GM12865 (cell line): ENCODE measurements around the gene LIFR.

Source experiments
- DNase-seq: peaks from one replicate; pipeline ENCODE4 v3.0.0; 2010; ENCODE audit warnings: low read depth
- H3K4me3 ChIP-seq: 2 replicates; pipeline ENCODE4 v1.5.1; 2011; ENCODE audit warnings: mild to moderate bottlenecking, low read depth, low read length, control low read depth
- CTCF ChIP-seq: IDR thresholded peaks from 2 replicates; pipeline ENCODE4 v1.5.1; 2011; ENCODE audit warnings: low read length, control low read depth, low read depth, inconsistent platforms; ENCODE audit not compliant: insufficient read depth; ENCODE audit errors: missing control alignments

LIFR gene

DNA sequence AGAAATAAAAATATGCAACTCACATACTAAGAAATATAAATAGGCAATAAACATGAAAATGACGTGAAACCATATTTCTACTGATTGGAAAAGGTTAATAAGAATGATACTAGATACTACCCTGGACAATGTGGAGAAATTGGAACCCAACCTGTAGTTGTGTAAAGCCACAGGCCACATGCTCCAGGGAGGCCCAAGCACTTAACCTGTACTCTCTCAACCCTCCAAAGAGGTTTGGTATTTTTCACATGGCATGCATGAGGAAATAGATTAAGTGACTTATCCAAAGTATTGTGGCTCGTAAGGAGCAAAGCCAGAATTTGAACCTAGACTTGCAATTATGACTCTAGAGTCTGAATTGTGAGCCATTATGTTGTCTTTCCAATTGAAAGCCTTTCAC lies 13.4 kb downstream of the LIFR start:
- DNase-seq = no peak
- no peak overlapping the region for H3K4me3 ChIP-seq
- no peak for TF ChIP-seq CTCF

GRCh38 chr5:38541174-38541725 lies 15.2 kb downstream of the LIFR start:
- H3K4me3 ChIP-seq = no peak overlapping the region
- DNase-seq = no peak
- TF ChIP-seq CTCF = no peak

DNA sequence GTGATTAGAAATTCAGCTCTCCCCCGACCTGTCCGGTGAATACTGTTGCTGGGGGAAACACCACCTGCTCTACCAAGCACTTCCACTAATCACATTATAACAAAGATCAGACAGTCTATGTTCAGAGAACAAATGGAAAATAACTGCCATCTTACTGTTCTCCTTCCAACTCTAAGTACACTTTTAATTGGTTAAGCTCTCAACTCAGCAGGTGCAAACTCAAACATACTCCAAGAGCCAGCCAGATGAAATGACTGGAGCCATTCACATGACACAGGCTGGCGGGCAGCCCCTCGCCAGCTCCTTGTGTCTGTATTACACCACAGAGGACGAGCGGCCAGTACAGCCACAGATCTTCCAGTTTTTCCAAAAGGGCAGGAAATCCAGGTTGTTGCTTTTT lies 16.1 kb downstream of the LIFR start:
- TF ChIP-seq CTCF = no peak
- DNase-seq = no peak
- H3K4me3 ChIP-seq = no peak overlapping the region

- DNase-seq = no peak
- H3K4me3 ChIP-seq = no peak overlapping the region
- TF ChIP-seq CTCF = no peak
Observed at GRCh38 chr5:38538161-38538560, 18.3 kb downstream of the LIFR start.

GRCh38 chr5:38537505-38537904 lies 18.9 kb downstream of the LIFR start:
- no peak for DNase-seq
- H3K4me3 ChIP-seq = no peak overlapping the region
- TF ChIP-seq CTCF = no peak

- no peak overlapping the region for H3K4me3 ChIP-seq
- no peak for TF ChIP-seq CTCF
- no peak for DNase-seq
Observed at GRCh38 chr5:38536968-38537367, 19.5 kb downstream of the LIFR start.

GRCh38 chr5:38535845-38536244 lies 20.6 kb downstream of the LIFR start:
- no peak for DNase-seq
- TF ChIP-seq CTCF = no peak
- no peak overlapping the region for H3K4me3 ChIP-seq
